GM19468 (cell line): ENCODE data around the gene CLEC4A.
"Not testable (repeated sequence)": the region's sequence is repeated elsewhere in the genome, so short reads cannot be mapped to it uniquely, and the experiment has no call there.

ENCODE experiments used
- ATAC-seq: cut with Tn5 transposase; IDR thresholded peaks from one replicate; pipeline ENCODE4 v1.9.1; 2021; ENCODE audit warnings: mild to moderate bottlenecking, moderate library complexity, moderate number of reproducible peaks; ENCODE audit not compliant: unreplicated experiment; ENCODE audit errors: extremely low read depth

Gene CLEC4A

DNA sequence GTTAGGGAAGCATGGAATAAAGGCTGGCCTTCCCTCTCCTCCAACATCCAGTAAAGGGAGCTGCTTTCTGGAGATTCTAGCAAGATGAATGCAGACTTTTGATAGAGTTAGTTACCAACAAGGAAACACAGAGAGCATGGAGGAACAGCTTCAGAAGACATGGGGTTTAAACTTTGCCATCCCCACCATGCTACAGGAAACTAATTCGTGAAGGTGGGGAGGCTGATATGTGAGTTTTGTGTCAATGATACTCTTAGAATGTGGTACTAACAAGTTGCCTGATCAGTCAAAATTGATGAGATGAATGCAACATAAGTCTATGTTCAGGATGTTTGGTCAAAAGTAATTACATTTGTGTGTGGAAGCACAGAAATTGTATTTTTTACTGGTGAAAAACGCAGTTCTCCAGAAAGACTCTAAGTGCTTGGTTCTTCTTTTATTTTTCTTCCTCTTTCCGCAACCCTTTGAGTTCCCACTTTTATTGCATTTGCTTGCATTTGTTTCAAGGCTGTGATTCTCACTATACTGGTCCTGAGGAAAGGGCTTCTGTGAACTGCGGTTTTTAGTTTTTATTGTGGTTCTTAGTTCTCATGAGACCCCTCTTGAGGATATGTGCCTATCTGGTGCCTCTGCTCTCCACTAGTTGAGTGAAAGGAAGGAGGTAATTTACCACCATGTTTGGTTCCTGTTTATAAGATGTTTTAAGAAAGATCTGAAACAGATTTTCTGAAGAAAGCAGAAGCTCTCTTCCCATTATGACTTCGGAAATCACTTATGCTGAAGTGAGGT is at the start of gene CLEC4A:
Gene CLEC4A (plus strand): TSS at position 494 of the 789 bp plus-strand sequence. CDS start 262 bp downstream, at position 756.
- no peak for ATAC-seq

DNA sequence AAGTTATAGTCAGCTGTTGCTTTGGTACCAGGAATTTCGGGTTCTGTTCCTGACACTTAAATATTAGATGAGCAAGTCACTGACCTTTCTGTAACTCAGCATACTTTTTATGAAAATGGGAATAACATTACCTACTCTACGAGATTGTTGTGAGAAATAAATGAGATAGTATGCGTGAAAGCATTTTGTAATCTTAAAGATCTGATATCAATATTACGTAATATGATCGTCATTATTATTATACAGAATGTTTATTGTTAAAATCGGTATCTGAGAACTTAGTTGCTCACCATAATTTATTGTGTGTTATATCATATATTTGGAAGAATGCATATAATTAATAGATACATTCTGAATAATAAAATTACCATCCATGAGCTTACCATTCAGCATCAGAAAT is 47.5 kb upstream of the CLEC4A start:
- no peak for ATAC-seq

- ATAC-seq = no peak
Measured at GRCh38 chr12:8076366-8076765, 47.1 kb upstream of the CLEC4A start.

- ATAC-seq = no peak
Measured at GRCh38 chr12:8077207-8077606, 46.2 kb upstream of the CLEC4A start.

- ATAC-seq = no peak
Measured at GRCh38 chr12:8078398-8078797, 45.0 kb upstream of the CLEC4A start.

DNA sequence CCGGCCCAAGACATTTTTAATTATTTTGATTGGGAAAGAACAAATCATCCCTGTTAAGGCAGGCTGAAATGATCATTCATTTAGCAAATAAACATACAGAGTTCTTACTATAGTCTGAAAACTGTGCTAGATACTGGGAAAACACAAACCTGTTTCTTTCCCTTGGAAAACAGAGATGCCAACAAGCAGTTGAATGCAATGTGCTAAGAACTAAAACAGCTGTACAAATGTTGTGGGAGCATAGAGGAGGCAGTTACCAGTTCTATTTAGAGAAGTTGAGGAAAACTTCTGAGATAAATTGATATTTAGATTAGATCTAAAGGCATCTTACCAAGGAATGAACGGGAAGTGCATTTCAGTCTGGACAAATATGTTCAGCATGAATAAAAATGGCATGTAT is 44.5 kb upstream of the CLEC4A start:
- ATAC-seq = no peak

DNA sequence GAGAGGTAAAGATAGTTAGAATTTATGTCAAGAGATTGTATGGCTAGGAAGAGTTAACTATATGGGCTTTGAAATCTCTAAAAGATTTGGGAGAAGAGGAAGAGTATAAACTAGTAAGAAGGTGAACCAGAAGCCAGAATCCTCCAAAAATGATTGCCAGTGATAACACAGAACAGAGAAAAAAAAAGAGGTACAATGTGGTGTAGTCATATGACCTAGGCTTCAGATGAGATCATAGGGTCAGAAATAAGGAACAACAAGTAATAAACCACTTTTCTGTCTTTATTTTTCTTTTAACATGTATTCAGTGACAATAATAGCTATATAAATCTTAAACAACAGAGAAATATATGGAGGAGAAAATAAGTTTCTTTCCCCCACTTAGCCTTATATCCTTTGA is 43.3 kb upstream of the CLEC4A start:
- ATAC-seq = no peak

- no peak for ATAC-seq
Measured at GRCh38 chr12:8081251-8081920, 42.0 kb upstream of the CLEC4A start.

DNA sequence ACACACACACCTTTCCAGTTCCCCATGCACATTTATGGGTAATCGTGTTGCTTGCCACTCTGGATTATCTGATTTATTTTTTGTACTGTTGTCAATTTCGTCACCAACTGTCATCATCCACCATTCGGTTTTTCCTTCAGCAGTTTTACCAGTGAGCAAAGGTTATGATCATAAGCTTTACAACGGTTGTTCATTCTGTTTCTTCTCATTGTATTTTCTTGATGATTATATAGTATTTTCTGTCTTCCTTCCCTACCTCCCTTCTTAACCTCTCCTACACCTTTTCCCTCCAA is 40.7 kb upstream of the CLEC4A start:
- no peak for ATAC-seq

DNA sequence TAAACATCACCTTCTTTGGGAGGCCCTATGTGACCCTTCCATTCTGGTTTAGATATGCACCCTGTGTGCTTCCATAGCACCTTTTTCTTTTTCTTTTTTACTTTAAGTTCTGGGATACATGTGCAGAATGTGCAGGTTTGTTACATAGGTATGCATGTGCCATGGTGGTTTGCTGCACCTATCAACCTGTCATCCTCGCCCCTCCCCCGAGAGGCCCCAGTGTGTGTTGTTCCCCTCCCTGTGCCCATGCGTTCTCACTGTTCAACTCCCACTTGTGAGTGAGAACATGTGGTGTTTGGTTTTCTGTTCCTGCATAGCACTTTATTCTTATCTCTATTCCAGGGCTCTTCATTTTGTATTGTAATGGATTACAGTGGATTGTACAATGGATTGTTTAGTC is 39.1 kb upstream of the CLEC4A start:
- ATAC-seq = not testable (repeated sequence)

- ATAC-seq = no peak
Measured at GRCh38 chr12:8087666-8088065, 35.8 kb upstream of the CLEC4A start.

DNA sequence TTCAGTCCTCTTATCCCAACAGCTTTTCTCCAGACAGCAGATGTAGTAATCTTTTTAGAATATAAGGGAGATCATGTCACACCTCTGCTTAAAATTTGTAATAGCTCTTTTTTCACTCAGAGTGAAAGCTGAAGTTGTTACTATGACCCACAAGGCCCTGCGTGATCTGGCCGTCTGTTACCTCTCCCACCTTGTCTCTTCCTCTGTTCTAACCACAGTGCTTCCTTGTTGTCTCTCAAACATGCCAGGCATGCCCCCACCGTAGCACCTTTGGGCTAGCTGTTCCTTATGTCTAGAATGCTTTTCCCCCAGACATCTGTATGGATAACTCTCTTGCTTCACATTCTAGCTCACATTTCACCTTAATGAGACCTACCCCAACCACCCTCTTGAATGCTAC is 34.8 kb upstream of the CLEC4A start:
- ATAC-seq = no peak

- ATAC-seq = not testable (repeated sequence)
Measured at GRCh38 chr12:8089277-8089676, 34.1 kb upstream of the CLEC4A start.

DNA sequence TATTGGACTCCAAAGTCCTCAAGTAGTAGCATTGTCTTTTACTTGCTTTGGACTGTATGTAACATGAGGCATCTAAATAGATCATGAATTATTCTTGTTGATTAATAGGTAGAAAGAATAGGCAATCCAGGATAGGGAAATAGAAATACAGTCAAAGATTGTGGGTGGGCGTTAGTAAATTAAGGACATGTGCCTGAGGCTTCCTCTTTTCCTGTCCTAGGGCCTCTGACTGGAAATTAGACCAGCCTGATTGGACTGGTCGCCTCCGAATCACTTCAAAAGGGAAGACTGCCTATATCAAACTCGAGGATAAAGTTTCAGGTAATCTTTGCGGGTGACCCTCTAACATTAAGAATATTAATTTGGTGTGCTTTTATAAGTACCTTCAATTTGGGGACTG is 33.7 kb upstream of the CLEC4A start:
- no peak for ATAC-seq

- ATAC-seq = no peak
Measured at GRCh38 chr12:8093291-8093690, 30.1 kb upstream of the CLEC4A start.

- no peak for ATAC-seq
Measured at GRCh38 chr12:8096281-8096915, 27.0 kb upstream of the CLEC4A start.

DNA sequence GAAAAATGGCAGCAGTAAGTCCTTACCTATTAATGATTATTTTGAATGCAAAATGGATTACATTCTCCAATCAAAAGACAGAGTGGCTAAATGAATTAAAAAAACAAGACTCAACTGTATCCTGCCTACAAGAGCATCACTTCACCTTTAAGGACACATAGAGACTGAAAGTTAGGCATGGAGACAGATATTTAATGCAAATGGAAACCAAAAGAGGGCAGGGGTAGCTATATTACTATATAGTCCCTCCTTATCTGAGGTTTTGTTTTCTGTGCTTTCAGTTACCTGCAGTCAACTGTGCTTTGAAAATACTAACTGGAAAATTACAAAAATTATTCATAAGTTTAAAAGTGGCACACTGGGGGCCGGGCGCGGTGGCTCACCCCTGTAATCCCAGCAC is 24.2 kb upstream of the CLEC4A start:
- no peak for ATAC-seq

GRCh38 chr12:8108808-8109398 is 14.5 kb upstream of the CLEC4A start:
- no peak for ATAC-seq

- not testable (repeated sequence) for ATAC-seq
Measured at GRCh38 chr12:8113117-8113516, 10.3 kb upstream of the CLEC4A start.

- ATAC-seq = no peak
Measured at GRCh38 chr12:8120072-8120713, 3.2 kb upstream of the CLEC4A start.

DNA sequence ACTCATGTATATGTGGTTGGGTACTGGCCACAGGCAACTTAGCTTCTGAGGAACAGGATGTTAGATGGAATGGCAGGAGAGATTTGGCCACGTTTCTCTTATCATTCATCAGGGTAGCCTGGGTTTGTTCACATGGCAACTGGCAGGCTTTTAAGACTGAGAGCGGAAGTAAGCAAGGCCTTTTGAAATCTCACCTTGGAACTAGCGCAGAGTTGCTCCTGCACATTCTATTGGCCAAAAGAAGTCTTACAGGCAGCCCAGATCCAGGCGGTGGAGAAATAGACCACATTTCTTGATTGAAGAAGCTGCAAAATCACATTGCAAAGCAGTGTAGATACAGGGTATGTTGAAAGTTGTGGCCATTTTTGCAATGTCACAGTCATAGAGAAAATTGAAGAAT is 3.7 kb downstream of the CLEC4A start:
- ATAC-seq = no peak
